GM21528 (cell line): ENCODE results near the gene KIF2A.
"Not testable (repeated sequence)": the region's sequence is repeated elsewhere in the genome, so short reads cannot be mapped to it uniquely, and the experiment has no call there.

ENCODE experiments used
- ATAC-seq: cut with Tn5 transposase; IDR thresholded peaks from one replicate; pipeline ENCODE4 v1.9.1; 2021; ENCODE audit warnings: mild to moderate bottlenecking, moderate library complexity; ENCODE audit not compliant: unreplicated experiment, low FRiP score

Gene KIF2A

GRCh38 chr5:62288118-62288517 lies 17.9 kb upstream of the KIF2A start:
- ATAC-seq = no peak

DNA sequence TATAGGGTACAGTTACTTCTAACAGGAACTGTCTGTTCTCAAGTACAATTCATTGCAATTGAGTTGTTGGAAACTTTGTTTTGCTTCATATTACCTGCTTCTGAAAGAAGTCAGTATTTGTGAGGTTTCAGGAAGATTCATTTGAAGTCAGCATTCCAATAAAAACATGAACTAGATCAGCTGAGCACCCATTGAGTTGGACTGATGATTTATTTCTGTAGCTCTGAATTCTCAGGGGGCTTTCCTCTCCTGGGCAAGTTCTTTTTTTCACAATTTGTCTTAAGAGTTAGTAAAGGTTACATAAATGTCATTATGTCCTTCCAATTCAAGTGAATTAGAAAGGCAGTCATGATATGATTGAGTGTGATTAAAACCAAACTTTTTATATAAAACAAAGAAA lies 16.2 kb upstream of the KIF2A start:
- no peak for ATAC-seq

- ATAC-seq = not testable (repeated sequence)
These were observed 14.2 kb upstream of the KIF2A start for GRCh38 chr5:62291829-62292228.

GRCh38 chr5:62296998-62297397 lies 9.0 kb upstream of the KIF2A start:
- ATAC-seq = no peak

GRCh38 chr5:62298118-62298517 lies 7.9 kb upstream of the KIF2A start:
- ATAC-seq = no peak

- no peak for ATAC-seq
These were observed 6.9 kb upstream of the KIF2A start for GRCh38 chr5:62299101-62299500.

GRCh38 chr5:62299600-62299999 lies 6.4 kb upstream of the KIF2A start:
- no peak for ATAC-seq

DNA sequence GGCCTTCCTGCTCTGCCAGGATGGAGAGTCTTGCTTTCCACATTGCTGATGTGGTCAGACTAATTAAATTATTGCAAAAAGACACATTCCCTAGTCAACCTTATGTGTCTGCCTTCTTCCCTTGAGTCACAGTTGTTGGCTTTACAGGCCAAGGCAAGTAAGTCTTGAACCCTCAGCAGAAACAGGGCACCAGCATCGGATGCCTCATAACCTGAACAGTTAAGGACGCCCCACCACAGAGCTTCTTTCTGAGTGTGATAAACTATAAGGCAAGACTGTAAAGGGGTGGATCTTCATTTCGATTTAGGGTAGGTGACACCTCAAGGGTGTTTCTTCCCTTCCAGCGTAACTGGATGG lies 670 bp upstream of the KIF2A start:
- ATAC-seq = no peak

DNA sequence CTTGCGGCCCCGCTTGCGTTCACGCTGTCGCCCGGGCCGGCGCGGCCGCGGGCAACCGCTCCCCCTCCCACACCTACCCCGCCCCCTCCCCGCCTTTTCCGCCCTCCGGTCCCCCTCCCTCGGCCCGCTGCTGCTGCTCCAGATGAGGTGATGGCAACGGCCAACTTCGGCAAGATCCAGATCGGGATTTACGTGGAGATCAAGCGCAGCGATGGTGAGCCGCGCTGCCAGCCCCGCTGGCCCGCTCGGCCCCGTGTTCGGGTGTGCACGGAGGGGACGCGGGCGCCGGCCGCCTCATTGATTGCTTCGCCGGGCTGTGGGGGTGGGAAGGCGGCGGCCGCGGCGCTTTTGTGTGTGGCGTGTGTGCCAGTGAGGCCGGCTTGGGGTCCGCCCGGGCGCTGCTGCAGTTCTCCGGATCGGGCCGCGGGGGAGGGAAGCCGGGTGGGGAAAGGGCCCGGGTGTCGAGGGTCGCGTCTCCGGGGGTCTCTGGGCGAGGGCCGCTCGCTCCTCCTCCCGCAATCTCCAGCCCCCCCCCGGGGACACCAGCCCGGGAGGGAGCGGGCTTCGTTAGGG lies 403 bp downstream of the KIF2A start:
- ATAC-seq = peak; percentile 50

GRCh38 chr5:62306896-62307689 lies 1.1 kb downstream of the KIF2A start:
- ATAC-seq = peak; percentile 20

DNA sequence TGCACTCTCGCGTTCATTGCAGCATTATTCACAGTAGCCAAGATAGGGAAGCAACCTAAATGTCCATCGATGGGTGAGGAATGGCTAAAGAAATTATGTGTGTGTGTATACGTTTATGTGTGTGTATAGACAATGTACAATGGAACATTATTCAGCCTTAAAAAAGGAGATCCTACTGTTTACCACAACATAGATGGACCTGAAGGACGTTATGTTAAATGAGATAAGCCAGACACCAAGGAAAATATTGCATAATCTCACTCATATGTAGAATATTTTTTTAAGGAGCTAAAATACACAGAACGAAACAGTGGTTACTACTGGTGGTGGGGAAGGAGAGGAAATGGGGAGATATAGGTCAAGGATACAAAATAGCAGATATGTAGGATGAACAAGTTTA lies 2.4 kb downstream of the KIF2A start:
- ATAC-seq = no peak

DNA sequence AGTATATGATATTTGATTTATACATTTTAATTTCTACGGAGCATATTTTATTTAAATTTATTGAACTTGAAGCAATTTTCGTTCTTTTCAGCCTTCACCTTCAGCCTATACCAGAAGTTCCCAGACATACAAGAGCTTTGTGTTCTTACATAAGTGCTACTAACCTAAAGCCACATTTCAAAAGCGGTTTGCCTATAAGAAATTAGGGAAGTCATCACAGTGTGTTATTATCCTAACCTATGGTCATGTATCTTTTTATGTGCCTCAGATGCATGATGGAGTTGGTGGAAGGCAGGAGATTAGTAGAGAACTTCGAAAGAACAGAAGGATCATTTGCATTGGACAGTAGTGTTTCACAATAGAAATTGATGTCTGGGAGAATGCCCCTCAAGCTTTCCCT lies 3.1 kb downstream of the KIF2A start:
- no peak for ATAC-seq

- ATAC-seq = no peak
These were observed 4.6 kb downstream of the KIF2A start for GRCh38 chr5:62310426-62311143.

GRCh38 chr5:62312036-62312435 lies 6.0 kb downstream of the KIF2A start:
- ATAC-seq = no peak

DNA sequence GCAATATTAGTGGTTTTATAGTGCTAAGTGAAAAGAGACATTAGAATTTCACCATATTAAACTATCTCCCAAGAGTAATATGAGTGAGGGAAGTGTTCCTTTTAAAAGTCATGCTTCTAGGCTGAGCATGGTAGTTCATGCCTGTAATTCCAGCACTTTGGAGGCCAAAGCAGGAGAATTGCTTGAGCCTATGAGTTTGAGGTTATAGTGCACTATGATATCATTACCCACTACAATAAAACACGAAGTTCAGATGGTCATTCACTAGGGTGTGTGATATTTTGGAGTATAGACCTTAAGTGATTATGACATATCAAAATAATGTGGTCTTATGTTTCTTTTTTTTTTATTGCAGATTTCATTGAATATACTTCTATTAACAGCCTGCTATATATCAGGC lies 6.7 kb downstream of the KIF2A start:
- no peak for ATAC-seq

DNA sequence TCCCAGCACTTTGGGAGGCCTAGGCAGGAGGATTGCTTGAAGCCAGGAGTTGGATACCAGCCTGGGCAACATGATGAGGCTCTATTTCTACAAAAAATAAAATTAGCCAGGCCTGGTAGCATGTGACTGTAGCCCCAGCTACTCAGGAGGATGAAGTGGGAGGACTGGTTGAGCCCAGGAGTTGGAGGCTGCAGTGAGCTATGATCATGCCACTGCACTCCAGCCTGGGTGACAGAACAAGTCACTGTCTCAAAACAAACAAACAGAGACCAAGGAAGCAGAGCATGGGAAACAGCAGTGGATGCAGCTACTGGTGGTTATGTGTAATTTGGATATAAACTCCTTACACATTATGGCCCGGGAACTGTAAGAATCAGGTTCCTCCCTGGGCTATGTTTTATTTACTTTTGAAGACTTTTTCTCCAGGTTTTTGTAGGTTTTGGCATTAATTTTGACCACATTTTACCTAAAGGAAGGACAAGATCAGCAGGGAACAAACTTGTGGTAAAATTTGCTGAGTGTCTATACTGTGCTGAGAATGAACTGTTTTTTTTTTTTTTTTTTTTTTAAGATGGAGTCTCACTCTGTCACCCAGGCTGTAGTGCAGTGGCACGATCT lies 8.3 kb downstream of the KIF2A start:
- ATAC-seq = no peak

GRCh38 chr5:62315376-62316175 lies 9.6 kb downstream of the KIF2A start:
- no peak for ATAC-seq

DNA sequence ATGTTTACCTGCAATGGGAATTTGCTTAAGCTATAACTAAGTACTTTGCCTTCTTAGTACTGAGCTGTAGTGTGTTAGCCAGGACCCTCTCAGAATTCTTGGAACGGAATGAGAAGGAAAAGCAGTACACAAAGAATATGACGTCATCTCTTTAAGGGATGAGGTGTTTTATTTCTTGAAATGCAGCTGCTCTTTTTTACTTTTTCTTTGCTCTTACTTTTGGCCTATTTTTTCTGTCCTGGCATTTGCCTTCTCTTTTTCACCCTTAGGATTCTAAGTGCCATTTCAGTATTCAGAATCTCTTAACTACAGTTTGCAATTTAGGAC lies 10.1 kb downstream of the KIF2A start:
- no peak for ATAC-seq

DNA sequence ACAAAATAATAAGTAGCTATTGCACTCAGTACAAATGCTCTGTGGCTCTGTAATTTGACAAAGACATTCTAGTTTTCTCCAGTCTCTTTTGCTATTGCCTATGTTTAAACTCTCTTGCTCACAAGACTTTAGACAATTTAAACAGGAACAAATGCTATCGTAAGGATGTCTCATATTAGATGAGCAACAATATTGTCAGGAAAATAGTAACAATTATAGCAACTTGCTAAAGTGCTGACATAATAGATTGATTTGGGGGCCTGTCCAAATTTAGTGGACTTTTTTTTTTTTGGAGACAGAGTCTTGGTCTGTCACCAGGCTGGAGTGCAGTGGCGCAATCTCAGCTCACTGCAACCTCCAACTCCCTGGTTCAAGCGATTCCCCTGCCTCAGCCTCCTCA lies 11.8 kb downstream of the KIF2A start:
- no peak for ATAC-seq

- ATAC-seq = no peak
These were observed 16.5 kb downstream of the KIF2A start for GRCh38 chr5:62322484-62322883.

DNA sequence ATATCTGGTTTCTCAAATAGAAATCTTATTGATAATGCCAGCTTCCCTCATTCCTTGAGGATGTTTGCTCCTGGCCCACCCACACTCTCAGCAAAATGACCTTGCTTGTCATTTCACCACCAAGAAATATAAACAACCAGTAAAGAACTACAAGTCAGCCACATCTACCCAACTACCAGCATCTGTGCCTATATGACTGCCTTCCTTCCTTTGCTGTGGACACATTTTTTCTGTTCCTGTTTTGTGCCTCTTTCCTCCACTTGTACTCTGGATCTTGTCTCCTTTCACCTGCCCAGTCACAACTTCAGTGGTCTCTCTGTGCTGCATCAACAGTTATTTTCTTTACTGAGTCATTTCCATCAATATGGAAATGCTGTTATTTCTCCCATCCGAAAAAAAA lies 20.3 kb downstream of the KIF2A start:
- ATAC-seq = no peak
